Smooth muscle cell of the umbilical artery (primary cell): ENCODE results near the gene SAV1. TPM values are rescaled to one million over a fixed set of nuclear protein-coding genes. Genes with fewer than 3 reads are reported as not detected.

Experiments
- total RNA-seq: library from RNA; depleted of rRNA; stranded (reverse); fragments of >200 nt; gene quantifications from 2 replicates; pipeline ENCODE4 v1.2.3, GENCODE V29; 2014

SAV1 gene
- total RNA-seq: 19.6 and 19.7 TPM in 2 replicates

DNA sequence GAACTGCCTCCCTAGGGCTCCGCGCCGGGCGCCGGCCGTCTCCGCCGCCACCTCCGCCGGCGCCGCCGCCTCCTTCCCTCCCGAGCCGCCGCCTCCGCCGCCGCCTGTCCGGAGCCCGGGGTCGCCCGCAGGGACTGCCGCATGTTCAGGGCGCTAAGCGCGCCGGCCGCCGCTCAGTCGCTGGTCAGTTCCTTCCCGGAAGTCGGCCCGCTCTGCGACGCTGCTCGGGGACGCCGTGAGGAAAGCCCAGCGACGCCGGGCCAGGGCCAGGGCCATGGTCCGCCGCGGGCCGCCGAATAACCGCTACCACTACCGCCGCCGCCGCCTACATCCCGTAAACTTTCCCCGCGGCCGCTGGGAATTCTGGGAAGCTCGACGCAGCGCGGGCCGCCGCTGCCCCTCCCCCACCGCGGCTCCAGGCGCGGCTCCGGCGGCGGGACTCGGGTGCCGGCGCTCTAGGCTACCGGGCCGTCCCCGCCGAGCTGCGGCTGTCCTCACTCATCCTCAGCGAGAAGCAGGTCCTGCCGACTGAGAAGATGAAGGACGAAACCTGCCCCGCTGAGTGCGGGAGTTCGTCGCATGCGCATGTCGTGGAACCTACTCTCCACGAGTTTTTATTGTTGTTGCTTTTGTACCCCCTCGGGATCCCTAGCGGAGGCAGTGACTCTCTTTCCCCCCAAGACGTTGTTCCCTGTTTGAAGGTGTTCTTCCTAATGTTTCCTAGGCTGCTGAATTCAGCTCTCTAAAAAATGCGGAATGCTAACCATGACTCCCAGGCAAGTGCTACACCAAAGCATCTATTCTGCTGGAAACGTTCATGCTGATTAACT is at the start of gene SAV1:
TSS of gene SAV1 (minus strand) at position 311 of the 830 bp plus-strand sequence. CDS start 339 bp downstream, outside the sequence.

Other genes starting within 250 kb of the SAV1 start
- gene MAP4K5, start 135.7 kb downstream of the SAV1 start, total RNA-seq: 60.0 and 83.5 TPM in 2 replicates
- gene ATL1, start 108.2 kb downstream of the SAV1 start, total RNA-seq: 5.6 and 5.7 TPM in 2 replicates
- gene NIN, start 162.9 kb upstream of the SAV1 start, total RNA-seq: 48.7 and 62.1 TPM in 2 replicates
- gene ABHD12B, start 203.7 kb upstream of the SAV1 start, total RNA-seq: not detected in 2 replicates